ENCODE measurements around the gene EYS.

Gene EYS

DNA sequence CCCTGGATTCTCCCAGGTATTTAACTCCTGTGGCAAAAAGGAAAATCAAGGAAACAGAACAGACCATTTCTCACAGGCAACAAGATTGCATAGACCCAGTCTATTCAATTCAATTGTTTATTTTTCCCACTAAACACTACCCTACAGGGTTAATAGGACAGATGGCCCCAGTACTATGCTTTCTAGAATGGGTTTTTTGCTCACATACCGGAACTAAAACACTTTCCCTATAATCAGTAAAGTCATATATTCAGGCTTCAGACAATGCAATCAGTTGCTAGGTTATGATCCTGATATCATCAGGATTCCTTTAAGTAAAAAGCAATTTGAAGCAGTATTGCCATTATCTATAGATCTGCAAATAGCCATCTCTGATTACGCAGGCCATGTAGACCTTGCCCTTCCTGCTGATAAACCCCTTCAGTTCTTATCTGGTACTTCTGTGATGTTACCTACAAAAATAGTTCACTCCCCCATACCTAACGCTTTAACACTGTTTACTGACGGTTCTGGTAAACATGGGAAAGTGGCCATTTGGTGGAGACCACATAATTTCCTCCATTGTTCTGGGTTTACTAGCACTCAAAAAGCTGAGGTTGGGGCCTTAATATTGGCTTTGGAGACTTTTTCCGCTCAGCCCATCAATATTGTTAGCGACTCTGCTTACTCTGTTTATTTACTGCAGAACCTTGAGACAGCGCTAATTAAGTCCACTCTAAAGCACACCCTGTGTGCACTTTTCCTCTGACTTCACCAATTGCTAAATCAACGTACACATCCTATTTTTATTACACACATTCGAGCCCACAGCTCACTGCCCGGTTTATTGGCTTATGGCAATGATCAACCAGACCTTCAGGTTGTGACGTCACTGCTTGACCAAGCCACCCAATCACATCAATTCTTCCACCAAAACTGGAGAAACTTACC, 1405.5 kb downstream of the EYS start:
- ATAC-seq, result no peak
- TF ChIP-seq ZNF8 (CRISPR knock-in tag; IDR thresholded peaks at IDR 0.05) (peak; percentile 82), ARNTL (CRISPR knock-in tag; IDR thresholded peaks at IDR 0.05; ENCODE audit: borderline replicate concordance, low read depth) (no peak), GLIS3 (CRISPR knock-in tag; IDR thresholded peaks at IDR 0.05) (no peak), CSDC2 (CRISPR knock-in tag; IDR thresholded peaks at IDR 0.05) (no peak), BACH2 (CRISPR knock-in tag; IDR thresholded peaks at IDR 0.05; ENCODE audit: borderline replicate concordance) (no peak), SNAI2 (CRISPR knock-in tag; IDR thresholded peaks at IDR 0.05) (no peak), TCF4 (CRISPR knock-in tag; IDR thresholded peaks at IDR 0.05; ENCODE audit: borderline replicate concordance) (peak; percentile 26; the same call in 1 of the 2 replicates), ZNF565 (CRISPR knock-in tag; conservative IDR thresholded peaks at IDR 0.05; ENCODE audit: low read depth) (no peak), RARB (CRISPR knock-in tag; IDR thresholded peaks at IDR 0.05) (no peak)
- TF ChIP-seq, protein P1, sequence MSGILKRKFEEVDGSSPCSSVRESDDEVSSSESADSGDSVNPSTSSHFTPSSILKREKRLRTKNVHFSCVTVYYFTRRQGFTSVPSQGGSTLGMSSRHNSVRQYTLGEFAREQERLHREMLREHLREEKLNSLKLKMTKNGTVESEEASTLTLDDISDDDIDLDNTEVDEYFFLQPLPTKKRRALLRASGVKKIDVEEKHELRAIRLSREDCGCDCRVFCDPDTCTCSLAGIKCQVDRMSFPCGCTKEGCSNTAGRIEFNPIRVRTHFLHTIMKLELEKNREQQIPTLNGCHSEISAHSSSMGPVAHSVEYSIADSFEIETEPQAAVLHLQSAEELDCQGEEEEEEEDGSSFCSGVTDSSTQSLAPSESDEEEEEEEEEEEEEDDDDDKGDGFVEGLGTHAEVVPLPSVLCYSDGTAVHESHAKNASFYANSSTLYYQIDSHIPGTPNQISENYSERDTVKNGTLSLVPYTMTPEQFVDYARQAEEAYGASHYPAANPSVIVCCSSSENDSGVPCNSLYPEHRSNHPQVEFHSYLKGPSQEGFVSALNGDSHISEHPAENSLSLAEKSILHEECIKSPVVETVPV (CRISPR knock-in tag; IDR thresholded peaks at IDR 0.05), result no peak
- TF ChIP-seq, protein P2, sequence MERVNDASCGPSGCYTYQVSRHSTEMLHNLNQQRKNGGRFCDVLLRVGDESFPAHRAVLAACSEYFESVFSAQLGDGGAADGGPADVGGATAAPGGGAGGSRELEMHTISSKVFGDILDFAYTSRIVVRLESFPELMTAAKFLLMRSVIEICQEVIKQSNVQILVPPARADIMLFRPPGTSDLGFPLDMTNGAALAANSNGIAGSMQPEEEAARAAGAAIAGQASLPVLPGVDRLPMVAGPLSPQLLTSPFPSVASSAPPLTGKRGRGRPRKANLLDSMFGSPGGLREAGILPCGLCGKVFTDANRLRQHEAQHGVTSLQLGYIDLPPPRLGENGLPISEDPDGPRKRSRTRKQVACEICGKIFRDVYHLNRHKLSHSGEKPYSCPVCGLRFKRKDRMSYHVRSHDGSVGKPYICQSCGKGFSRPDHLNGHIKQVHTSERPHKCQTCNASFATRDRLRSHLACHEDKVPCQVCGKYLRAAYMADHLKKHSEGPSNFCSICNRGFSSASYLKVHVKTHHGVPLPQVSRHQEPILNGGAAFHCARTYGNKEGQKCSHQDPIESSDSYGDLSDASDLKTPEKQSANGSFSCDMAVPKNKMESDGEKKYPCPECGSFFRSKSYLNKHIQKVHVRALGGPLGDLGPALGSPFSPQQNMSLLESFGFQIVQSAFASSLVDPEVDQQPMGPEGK (CRISPR knock-in tag; IDR thresholded peaks at IDR 0.05; ENCODE audit: borderline replicate concordance), result no peak
- TF ChIP-seq, protein P3, sequence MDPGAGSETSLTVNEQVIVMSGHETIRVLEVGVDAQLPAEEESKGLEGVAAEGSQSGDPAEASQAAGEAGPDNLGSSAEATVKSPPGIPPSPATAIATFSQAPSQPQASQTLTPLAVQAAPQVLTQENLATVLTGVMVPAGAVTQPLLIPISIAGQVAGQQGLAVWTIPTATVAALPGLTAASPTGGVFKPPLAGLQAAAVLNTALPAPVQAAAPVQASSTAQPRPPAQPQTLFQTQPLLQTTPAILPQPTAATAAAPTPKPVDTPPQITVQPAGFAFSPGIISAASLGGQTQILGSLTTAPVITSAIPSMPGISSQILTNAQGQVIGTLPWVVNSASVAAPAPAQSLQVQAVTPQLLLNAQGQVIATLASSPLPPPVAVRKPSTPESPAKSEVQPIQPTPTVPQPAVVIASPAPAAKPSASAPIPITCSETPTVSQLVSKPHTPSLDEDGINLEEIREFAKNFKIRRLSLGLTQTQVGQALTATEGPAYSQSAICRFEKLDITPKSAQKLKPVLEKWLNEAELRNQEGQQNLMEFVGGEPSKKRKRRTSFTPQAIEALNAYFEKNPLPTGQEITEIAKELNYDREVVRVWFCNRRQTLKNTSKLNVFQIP (CRISPR knock-in tag; IDR thresholded peaks at IDR 0.05; ENCODE audit: borderline replicate concordance, low read depth), result no peak

DNA sequence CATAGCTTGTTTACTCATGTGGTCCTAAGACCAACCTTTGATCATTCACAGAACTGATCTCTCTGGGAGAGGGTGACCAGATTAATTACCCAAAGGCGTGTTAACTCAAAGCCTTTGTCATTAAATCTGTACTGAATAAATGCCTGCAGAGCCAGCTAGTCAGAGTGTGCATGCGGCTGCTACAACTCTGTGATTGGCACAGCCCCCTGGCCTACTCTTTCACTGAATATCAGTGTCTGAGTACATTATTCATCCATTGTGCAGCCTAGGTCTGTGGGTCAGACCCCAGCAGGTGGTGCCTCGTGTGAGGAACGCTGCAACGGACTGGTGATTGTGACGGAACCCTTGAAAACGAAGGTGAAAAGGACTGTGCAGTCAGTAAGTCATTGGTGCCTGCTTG, 1407.8 kb downstream of the EYS start:
- no peak for ATAC-seq
- TF ChIP-seq, protein P4, sequence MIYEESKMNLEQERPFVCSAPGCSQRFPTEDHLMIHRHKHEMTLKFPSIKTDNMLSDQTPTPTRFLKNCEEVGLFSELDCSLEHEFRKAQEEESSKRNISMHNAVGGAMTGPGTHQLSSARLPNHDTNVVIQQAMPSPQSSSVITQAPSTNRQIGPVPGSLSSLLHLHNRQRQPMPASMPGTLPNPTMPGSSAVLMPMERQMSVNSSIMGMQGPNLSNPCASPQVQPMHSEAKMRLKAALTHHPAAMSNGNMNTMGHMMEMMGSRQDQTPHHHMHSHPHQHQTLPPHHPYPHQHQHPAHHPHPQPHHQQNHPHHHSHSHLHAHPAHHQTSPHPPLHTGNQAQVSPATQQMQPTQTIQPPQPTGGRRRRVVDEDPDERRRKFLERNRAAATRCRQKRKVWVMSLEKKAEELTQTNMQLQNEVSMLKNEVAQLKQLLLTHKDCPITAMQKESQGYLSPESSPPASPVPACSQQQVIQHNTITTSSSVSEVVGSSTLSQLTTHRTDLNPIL (CRISPR knock-in tag; IDR thresholded peaks at IDR 0.05; ENCODE audit: low read depth), result no peak
- TF ChIP-seq, protein P3 (CRISPR knock-in tag; IDR thresholded peaks at IDR 0.05; ENCODE audit: borderline replicate concordance, low read depth), result no peak
- no peak for TF ChIP-seq ZC3H10 (CRISPR knock-in tag; IDR thresholded peaks at IDR 0.05)
- TF ChIP-seq, protein P5, sequence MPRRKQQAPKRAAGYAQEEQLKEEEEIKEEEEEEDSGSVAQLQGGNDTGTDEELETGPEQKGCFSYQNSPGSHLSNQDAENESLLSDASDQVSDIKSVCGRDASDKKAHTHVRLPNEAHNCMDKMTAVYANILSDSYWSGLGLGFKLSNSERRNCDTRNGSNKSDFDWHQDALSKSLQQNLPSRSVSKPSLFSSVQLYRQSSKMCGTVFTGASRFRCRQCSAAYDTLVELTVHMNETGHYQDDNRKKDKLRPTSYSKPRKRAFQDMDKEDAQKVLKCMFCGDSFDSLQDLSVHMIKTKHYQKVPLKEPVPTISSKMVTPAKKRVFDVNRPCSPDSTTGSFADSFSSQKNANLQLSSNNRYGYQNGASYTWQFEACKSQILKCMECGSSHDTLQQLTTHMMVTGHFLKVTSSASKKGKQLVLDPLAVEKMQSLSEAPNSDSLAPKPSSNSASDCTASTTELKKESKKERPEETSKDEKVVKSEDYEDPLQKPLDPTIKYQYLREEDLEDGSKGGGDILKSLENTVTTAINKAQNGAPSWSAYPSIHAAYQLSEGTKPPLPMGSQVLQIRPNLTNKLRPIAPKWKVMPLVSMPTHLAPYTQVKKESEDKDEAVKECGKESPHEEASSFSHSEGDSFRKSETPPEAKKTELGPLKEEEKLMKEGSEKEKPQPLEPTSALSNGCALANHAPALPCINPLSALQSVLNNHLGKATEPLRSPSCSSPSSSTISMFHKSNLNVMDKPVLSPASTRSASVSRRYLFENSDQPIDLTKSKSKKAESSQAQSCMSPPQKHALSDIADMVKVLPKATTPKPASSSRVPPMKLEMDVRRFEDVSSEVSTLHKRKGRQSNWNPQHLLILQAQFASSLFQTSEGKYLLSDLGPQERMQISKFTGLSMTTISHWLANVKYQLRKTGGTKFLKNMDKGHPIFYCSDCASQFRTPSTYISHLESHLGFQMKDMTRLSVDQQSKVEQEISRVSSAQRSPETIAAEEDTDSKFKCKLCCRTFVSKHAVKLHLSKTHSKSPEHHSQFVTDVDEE (CRISPR knock-in tag; IDR thresholded peaks at IDR 0.05), result no peak
- TF ChIP-seq OSR1 (CRISPR knock-in tag; IDR thresholded peaks at IDR 0.05), result no peak
- no peak for TF ChIP-seq RARB (CRISPR knock-in tag; IDR thresholded peaks at IDR 0.05)
- TF ChIP-seq SNAI2 (CRISPR knock-in tag; IDR thresholded peaks at IDR 0.05), result no peak
- TF ChIP-seq GLIS3 (CRISPR knock-in tag; IDR thresholded peaks at IDR 0.05), result no peak
- TF ChIP-seq CSDC2 (CRISPR knock-in tag; IDR thresholded peaks at IDR 0.05), result no peak
- no peak for TF ChIP-seq ZFP30 (CRISPR knock-in tag; IDR thresholded peaks at IDR 0.05)
- TF ChIP-seq TCF4 (CRISPR knock-in tag; IDR thresholded peaks at IDR 0.05; ENCODE audit: borderline replicate concordance), result no peak
- no peak for TF ChIP-seq ZNF565 (CRISPR knock-in tag; conservative IDR thresholded peaks at IDR 0.05; ENCODE audit: low read depth)
- TF ChIP-seq ZNF8 (CRISPR knock-in tag; IDR thresholded peaks at IDR 0.05), result no peak
- no peak for TF ChIP-seq PPARA (CRISPR knock-in tag; IDR thresholded peaks at IDR 0.05; ENCODE audit: borderline replicate concordance)
- TF ChIP-seq, protein P1 (CRISPR knock-in tag; IDR thresholded peaks at IDR 0.05), result no peak
- no peak for TF ChIP-seq ZFP3 (CRISPR knock-in tag; IDR thresholded peaks at IDR 0.05)
- no peak for TF ChIP-seq ESRRG (CRISPR knock-in tag; IDR thresholded peaks at IDR 0.05)
- TF ChIP-seq TOX (CRISPR knock-in tag; IDR thresholded peaks at IDR 0.05; ENCODE audit: borderline replicate concordance), result no peak

Data from SK-N-SH treated with all-trans-retinoic acid at 6 μM for 48 hours (cell line).